ENCODE data around the gene ASB1.
"Not testable (repeated sequence)": the region's sequence is repeated elsewhere in the genome, so short reads cannot be mapped to it uniquely, and the experiment has no call there.

ASB1 gene

GRCh38 chr2:238440767-238441166 lies 14.0 kb downstream of the ASB1 start:
- no peak for DNase-seq (ENCODE audit: low read depth, low spot score)
- TF ChIP-seq YY1 (IDR thresholded peaks at IDR 0.05; ENCODE audit: insufficient read depth, insufficient read length) (no peak), SUZ12 (IDR thresholded peaks at IDR 0.05; ENCODE audit: extremely low read depth, insufficient read depth, insufficient read length) (no peak), ZNF274 (IDR thresholded peaks at IDR 0.05; ENCODE audit: low read depth, low read length) (no peak)
- Histone ChIP-seq H3K27me3 (ENCODE audit: insufficient read depth, insufficient read length) (no peaks in the 10 kb centered on the region), H3K9me3 (ENCODE audit: insufficient read depth, low read length) (no peaks in the 10 kb centered on the region), H3K36me3 (ENCODE audit: insufficient read depth, insufficient read length, low read length) (peaks cover 73% of the 10 kb centered on the region), H3K4me1 (ENCODE audit: insufficient read depth, insufficient read length) (peaks cover 2% of the 10 kb centered on the region), H3K9ac (ENCODE audit: insufficient read length, low read depth) (no peak overlapping the region), H3K4me3 (ENCODE audit: insufficient read length, low read depth) (no peak overlapping the region)

GRCh38 chr2:238441262-238442114 lies 14.8 kb downstream of the ASB1 start:
- DNase-seq (ENCODE audit: low read depth, low spot score) = no peak
- Histone ChIP-seq H3K27me3 (ENCODE audit: insufficient read depth, insufficient read length) (no peaks in the 10 kb centered on the region), H3K4me3 (ENCODE audit: insufficient read length, low read depth) (no peak overlapping the region), H3K36me3 (ENCODE audit: insufficient read depth, insufficient read length, low read length) (peaks cover 74% of the 10 kb centered on the region), H3K4me1 (ENCODE audit: insufficient read depth, insufficient read length) (peaks cover 2% of the 10 kb centered on the region), H3K9ac (ENCODE audit: insufficient read length, low read depth) (no peak overlapping the region), H3K9me3 (ENCODE audit: insufficient read depth, low read length) (no peaks in the 10 kb centered on the region)
- no peak for TF ChIP-seq YY1 (IDR thresholded peaks at IDR 0.05; ENCODE audit: insufficient read depth, insufficient read length)
- no peak for TF ChIP-seq SUZ12 (IDR thresholded peaks at IDR 0.05; ENCODE audit: extremely low read depth, insufficient read depth, insufficient read length)
- no peak for TF ChIP-seq ZNF274 (IDR thresholded peaks at IDR 0.05; ENCODE audit: low read depth, low read length)

- not testable (repeated sequence) for H3K4me1 ChIP-seq (ENCODE audit: insufficient read depth, insufficient read length); H3K9me3 ChIP-seq (ENCODE audit: insufficient read depth, low read length); H3K9ac ChIP-seq (ENCODE audit: insufficient read length, low read depth); H3K4me3 ChIP-seq (ENCODE audit: insufficient read length, low read depth); H3K27me3 ChIP-seq (ENCODE audit: insufficient read depth, insufficient read length); DNase-seq (ENCODE audit: low read depth, low spot score)
- H3K36me3 ChIP-seq (ENCODE audit: insufficient read depth, insufficient read length, low read length) = peaks cover 76% of the 10 kb centered on the region
These were observed 15.5 kb downstream of the ASB1 start for GRCh38 chr2:238442257-238442656.

GRCh38 chr2:238444242-238444641 lies 17.5 kb downstream of the ASB1 start:
- Histone ChIP-seq H3K36me3 (ENCODE audit: insufficient read depth, insufficient read length, low read length) (peaks cover 80% of the 10 kb centered on the region), H3K4me3 (ENCODE audit: insufficient read length, low read depth) (no peak overlapping the region), H3K9ac (ENCODE audit: insufficient read length, low read depth) (no peak overlapping the region), H3K4me1 (ENCODE audit: insufficient read depth, insufficient read length) (peaks cover 2% of the 10 kb centered on the region), H3K27me3 (ENCODE audit: insufficient read depth, insufficient read length) (no peaks in the 10 kb centered on the region), H3K9me3 (ENCODE audit: insufficient read depth, low read length) (no peaks in the 10 kb centered on the region)
- no peak for DNase-seq (ENCODE audit: low read depth, low spot score)
- TF ChIP-seq YY1 (IDR thresholded peaks at IDR 0.05; ENCODE audit: insufficient read depth, insufficient read length) = no peak
- no peak for TF ChIP-seq SUZ12 (IDR thresholded peaks at IDR 0.05; ENCODE audit: extremely low read depth, insufficient read depth, insufficient read length)
- no peak for TF ChIP-seq ZNF274 (IDR thresholded peaks at IDR 0.05; ENCODE audit: low read depth, low read length)

- no peak for DNase-seq (ENCODE audit: low read depth, low spot score)
- peaks cover 2% of the 10 kb centered on the region for H3K4me1 ChIP-seq (ENCODE audit: insufficient read depth, insufficient read length)
- no peak overlapping the region for H3K9ac ChIP-seq (ENCODE audit: insufficient read length, low read depth)
- peaks cover 81% of the 10 kb centered on the region for H3K36me3 ChIP-seq (ENCODE audit: insufficient read depth, insufficient read length, low read length)
- H3K27me3 ChIP-seq (ENCODE audit: insufficient read depth, insufficient read length) = no peaks in the 10 kb centered on the region
- H3K4me3 ChIP-seq (ENCODE audit: insufficient read length, low read depth) = no peak overlapping the region
- H3K9me3 ChIP-seq (ENCODE audit: insufficient read depth, low read length) = no peaks in the 10 kb centered on the region
- TF ChIP-seq ZNF274 (IDR thresholded peaks at IDR 0.05; ENCODE audit: low read depth, low read length) = no peak
- TF ChIP-seq YY1 (IDR thresholded peaks at IDR 0.05; ENCODE audit: insufficient read depth, insufficient read length) = no peak
- TF ChIP-seq SUZ12 (IDR thresholded peaks at IDR 0.05; ENCODE audit: extremely low read depth, insufficient read depth, insufficient read length) = no peak
These were observed 18.9 kb downstream of the ASB1 start for GRCh38 chr2:238445409-238446190.

- no peaks in the 10 kb centered on the region for H3K27me3 ChIP-seq (ENCODE audit: insufficient read depth, insufficient read length)
- peaks cover 82% of the 10 kb centered on the region for H3K36me3 ChIP-seq (ENCODE audit: insufficient read depth, insufficient read length, low read length)
- H3K4me1 ChIP-seq (ENCODE audit: insufficient read depth, insufficient read length) = peaks cover 2% of the 10 kb centered on the region
- no peaks in the 10 kb centered on the region for H3K9me3 ChIP-seq (ENCODE audit: insufficient read depth, low read length)
- TF ChIP-seq SUZ12 (IDR thresholded peaks at IDR 0.05; ENCODE audit: extremely low read depth, insufficient read depth, insufficient read length) (no peak), YY1 (IDR thresholded peaks at IDR 0.05; ENCODE audit: insufficient read depth, insufficient read length) (no peak), ZNF274 (IDR thresholded peaks at IDR 0.05; ENCODE audit: low read depth, low read length) (no peak)
- DNase-seq (ENCODE audit: low read depth, low spot score) = no peak
- H3K4me3 ChIP-seq (ENCODE audit: insufficient read length, low read depth) = no peak overlapping the region
- H3K9ac ChIP-seq (ENCODE audit: insufficient read length, low read depth) = no peak overlapping the region
These were observed 19.6 kb downstream of the ASB1 start for GRCh38 chr2:238446371-238446770.

Data from NT2/D1 (cell line).